ACC112 (cell line): Measurements from ENCODE around the gene MEDAG.

ENCODE experiments used
- H2AFZ ChIP-seq: fragments of 200-600 bp; sonication (generic); one replicate; pipeline ENCODE4 v1.6.0; 2017; ENCODE audit warnings: antibody characterized with exemption, low read length; ENCODE audit not compliant: unreplicated experiment
- H3K27ac ChIP-seq: fragments of 200-600 bp; sonication (generic); 2 replicates; pipeline ENCODE4 v1.5.1; 2014; ENCODE audit warnings: low read depth, mild to moderate bottlenecking, antibody characterized with exemption, low read length, moderate library complexity
- H3K27me3 ChIP-seq: fragments of 200-600 bp; sonication (generic); 2 replicates; pipeline ENCODE4 v1.6.1; 2014; ENCODE audit warnings: mild to moderate bottlenecking, antibody characterized with exemption, low read length, moderate library complexity, mixed read lengths; ENCODE audit not compliant: insufficient read depth
- H3K36me3 ChIP-seq: fragments of 200-600 bp; sonication (generic); 2 replicates; pipeline ENCODE4 v1.6.1; 2016; ENCODE audit warnings: mild to moderate bottlenecking, antibody characterized with exemption, low read length, moderate library complexity, mixed read lengths; ENCODE audit not compliant: insufficient read depth
- H3K4me1 ChIP-seq: fragments of 200-600 bp; sonication (generic); one replicate; pipeline ENCODE4 v1.6.1; 2016; ENCODE audit warnings: low read length, mixed read lengths; ENCODE audit not compliant: insufficient read depth, unreplicated experiment, control insufficient read depth
- H3K4me3 ChIP-seq: fragments of 200-600 bp; sonication (generic); 2 replicates; pipeline ENCODE4 v1.5.1; 2014; ENCODE audit warnings: mild to moderate bottlenecking, low read depth, low read length
- H3K79me2 ChIP-seq: fragments of 200-600 bp; sonication (generic); one replicate; pipeline ENCODE4 v1.6.0; 2016; ENCODE audit warnings: low read length; ENCODE audit not compliant: control insufficient read depth, unreplicated experiment, insufficient read depth

MEDAG gene

DNA sequence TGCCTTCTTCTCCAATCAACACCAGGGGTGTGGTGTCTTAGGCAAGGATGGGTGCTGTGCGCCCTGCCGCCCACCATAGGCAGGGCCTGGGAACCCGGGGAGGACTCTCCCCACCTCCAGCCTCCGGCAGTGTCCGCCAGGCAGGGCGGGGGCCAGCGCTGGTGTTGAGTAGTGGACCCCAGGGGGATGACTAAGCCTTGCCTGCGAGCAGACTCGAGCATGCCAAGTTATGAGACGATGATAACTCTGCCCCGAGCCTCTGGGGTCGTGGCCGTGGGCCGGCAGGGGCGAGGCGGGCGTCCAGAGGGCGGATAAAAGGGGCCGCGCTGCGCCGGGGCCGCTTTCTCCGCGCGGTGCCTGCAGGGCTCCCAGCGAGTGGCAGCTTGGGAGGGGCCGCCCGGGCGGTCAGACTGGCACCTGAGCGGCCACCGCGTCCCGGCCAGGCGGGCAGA is at the start of gene MEDAG:
Gene MEDAG, plus strand, starts transcription at position 340 of the 452 bp plus-strand sequence. CDS start 245 bp downstream, outside the sequence.
- no peaks in the 10 kb centered on the region for H3K27me3 ChIP-seq
- H3K4me1 ChIP-seq: peaks cover 22% of the 10 kb centered on the region
- H3K79me2 ChIP-seq: peaks cover 42% of the 10 kb centered on the region
- H3K27ac ChIP-seq: peak within 1 kb of the TSS; percentile 77
- H3K36me3 ChIP-seq: no peaks in the 10 kb centered on the region
- peak within 1 kb of the TSS; percentile 80 for H3K4me3 ChIP-seq
- peak within 1 kb of the TSS; percentile 52 for H2AFZ ChIP-seq

- Histone ChIP-seq H3K79me2 (no peaks in the 10 kb centered on the region), H2AFZ (no peak overlapping the region), H3K4me1 (no peaks in the 10 kb centered on the region), H3K36me3 (no peaks in the 10 kb centered on the region), H3K27ac (no peak overlapping the region), H3K4me3 (no peak overlapping the region), H3K27me3 (no peaks in the 10 kb centered on the region)
Measured at GRCh38 chr13:30857018-30857417, 49.1 kb upstream of the MEDAG start.

DNA sequence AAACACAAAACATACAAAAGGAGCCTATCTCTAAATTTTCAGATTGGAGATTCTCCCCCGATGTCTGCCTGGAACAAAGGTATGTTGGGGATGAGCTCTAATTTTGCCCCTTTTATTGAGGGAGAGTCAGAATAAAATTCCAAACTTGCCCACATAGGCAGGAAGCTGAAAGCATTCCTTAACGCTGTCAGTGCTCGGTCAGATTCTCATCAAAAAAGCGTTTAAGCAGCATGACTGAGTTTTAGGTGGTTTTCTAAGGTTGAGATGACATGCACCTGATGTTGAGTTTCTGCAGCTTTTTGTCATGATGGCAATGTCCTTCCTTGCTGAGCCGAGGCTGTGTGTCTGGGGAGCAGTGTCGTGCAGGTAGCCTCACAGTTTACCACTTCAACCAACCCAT is 48.4 kb upstream of the MEDAG start:
- Histone ChIP-seq H3K27me3 (no peaks in the 10 kb centered on the region), H3K79me2 (no peaks in the 10 kb centered on the region), H3K4me1 (peaks cover 1% of the 10 kb centered on the region), H3K27ac (no peak overlapping the region), H3K4me3 (no peak overlapping the region), H2AFZ (no peak overlapping the region), H3K36me3 (no peaks in the 10 kb centered on the region)

GRCh38 chr13:30859326-30859725 is 46.7 kb upstream of the MEDAG start:
- peaks cover 17% of the 10 kb centered on the region for H3K4me1 ChIP-seq
- no peak overlapping the region for H2AFZ ChIP-seq
- no peaks in the 10 kb centered on the region for H3K79me2 ChIP-seq
- H3K27ac ChIP-seq: no peak overlapping the region
- no peak overlapping the region for H3K4me3 ChIP-seq
- no peaks in the 10 kb centered on the region for H3K36me3 ChIP-seq
- no peaks in the 10 kb centered on the region for H3K27me3 ChIP-seq

- H3K4me3 ChIP-seq: no peak overlapping the region
- H3K27ac ChIP-seq: no peak overlapping the region
- peaks cover 33% of the 10 kb centered on the region for H3K4me1 ChIP-seq
- H2AFZ ChIP-seq: no peak overlapping the region
- H3K36me3 ChIP-seq: no peaks in the 10 kb centered on the region
- no peaks in the 10 kb centered on the region for H3K27me3 ChIP-seq
- no peaks in the 10 kb centered on the region for H3K79me2 ChIP-seq
Measured at GRCh38 chr13:30861163-30861562, 44.9 kb upstream of the MEDAG start.

DNA sequence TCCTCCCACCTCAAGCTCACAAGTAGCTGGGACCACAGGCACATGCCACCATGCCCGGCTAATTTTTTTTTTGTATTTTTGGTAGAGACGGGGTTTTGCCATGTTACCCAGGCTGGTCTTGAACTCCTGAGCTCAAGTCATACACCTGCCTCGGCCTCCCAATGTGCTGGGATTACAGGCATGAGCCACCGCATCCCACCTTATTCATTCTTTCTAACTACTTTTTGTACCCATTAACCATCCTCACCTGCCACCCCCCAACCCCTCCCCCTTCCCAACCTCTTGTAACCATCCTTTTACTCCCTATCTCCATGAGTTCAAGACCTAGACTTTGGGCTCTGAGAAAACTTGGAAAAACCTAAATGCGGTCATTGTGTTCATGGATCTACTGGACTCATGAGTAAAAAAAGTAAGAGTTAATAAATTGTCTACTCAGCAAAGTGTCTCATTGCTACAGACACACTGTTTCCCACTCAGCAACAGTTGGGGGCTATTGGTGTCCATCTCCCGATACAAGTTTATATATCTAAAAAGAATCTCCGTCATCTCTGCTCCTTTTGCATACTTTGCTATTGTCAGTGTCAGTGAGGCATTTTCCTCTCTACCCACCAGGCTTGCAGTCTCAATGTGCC is 44.1 kb upstream of the MEDAG start:
- Histone ChIP-seq H3K27me3 (no peaks in the 10 kb centered on the region), H3K27ac (no peak overlapping the region), H3K36me3 (no peaks in the 10 kb centered on the region), H2AFZ (no peak overlapping the region), H3K79me2 (no peaks in the 10 kb centered on the region), H3K4me3 (no peak overlapping the region), H3K4me1 (peaks cover 41% of the 10 kb centered on the region)

- Histone ChIP-seq H3K36me3 (no peaks in the 10 kb centered on the region), H3K79me2 (no peaks in the 10 kb centered on the region), H2AFZ (no peak overlapping the region), H3K27ac (no peak overlapping the region), H3K4me1 (peaks cover 41% of the 10 kb centered on the region), H3K27me3 (no peaks in the 10 kb centered on the region), H3K4me3 (no peak overlapping the region)
Measured at GRCh38 chr13:30862707-30863106, 43.4 kb upstream of the MEDAG start.

- Histone ChIP-seq H3K4me1 (peaks cover 41% of the 10 kb centered on the region), H3K27me3 (no peaks in the 10 kb centered on the region), H3K27ac (no peak overlapping the region), H3K79me2 (no peaks in the 10 kb centered on the region), H2AFZ (no peak overlapping the region), H3K4me3 (no peak overlapping the region), H3K36me3 (no peaks in the 10 kb centered on the region)
Measured at GRCh38 chr13:30863231-30863630, 42.8 kb upstream of the MEDAG start.

- peaks cover 45% of the 10 kb centered on the region for H3K4me1 ChIP-seq
- peak overlapping the region; percentile 98 for H3K27ac ChIP-seq
- H2AFZ ChIP-seq: no peak overlapping the region
- H3K36me3 ChIP-seq: no peaks in the 10 kb centered on the region
- H3K4me3 ChIP-seq: no peak overlapping the region
- no peaks in the 10 kb centered on the region for H3K79me2 ChIP-seq
- no peaks in the 10 kb centered on the region for H3K27me3 ChIP-seq
Measured at GRCh38 chr13:30863796-30864195, 42.3 kb upstream of the MEDAG start.

DNA sequence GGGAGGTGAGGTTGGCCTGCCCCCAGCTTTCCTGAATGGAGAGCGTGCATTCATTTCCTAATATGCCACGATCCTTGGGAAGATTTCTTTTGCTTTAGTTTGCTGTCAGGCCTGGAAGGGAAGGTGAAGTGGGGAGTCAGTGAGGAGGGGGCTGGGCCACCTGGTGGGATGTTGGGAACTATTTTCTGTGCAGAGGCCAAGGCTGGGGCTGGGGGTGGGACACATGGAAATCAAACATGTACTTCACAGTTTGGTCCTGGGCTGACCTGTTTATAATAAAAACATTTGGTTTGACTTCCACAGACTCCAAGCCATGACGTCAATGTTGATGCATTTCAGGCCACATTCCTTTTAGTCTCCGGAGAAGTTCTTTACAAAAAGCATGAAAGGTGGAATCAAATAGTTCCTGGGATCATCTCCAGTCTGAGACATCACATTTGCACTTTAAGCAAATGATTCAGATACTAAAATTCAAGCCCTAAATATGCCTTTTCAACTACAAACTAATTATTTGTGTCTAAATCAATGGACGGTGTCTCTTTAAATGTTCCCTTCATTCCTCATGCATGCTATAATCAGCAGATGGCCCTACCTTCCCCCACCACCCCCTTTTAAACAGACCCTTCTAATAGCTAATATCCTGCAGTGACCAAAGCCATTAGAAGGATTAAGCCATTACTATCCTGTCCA is 41.5 kb upstream of the MEDAG start:
- Histone ChIP-seq H3K27me3 (no peaks in the 10 kb centered on the region), H3K4me1 (peaks cover 52% of the 10 kb centered on the region), H3K79me2 (no peaks in the 10 kb centered on the region), H3K27ac (peak overlapping the region; percentile 98), H3K36me3 (no peaks in the 10 kb centered on the region), H2AFZ (peak overlapping the region; percentile 21), H3K4me3 (peak overlapping the region; percentile 47)
